K562 (cell line): ENCODE measurements around the gene WDR31. TPM values are rescaled to one million over a fixed set of nuclear protein-coding genes. Genes with fewer than 3 reads are reported as not detected.
A peak's percentile ranks its signal among the peaks of the same experiment; 100 is the strongest.

Source experiments
- EP400 ChIP-seq: fragments of 450-650 bp; IDR thresholded peaks from 2 replicates; pipeline ENCODE4 v1.6.1; 2017; ENCODE audit warnings: antibody characterized with exemption, mild to moderate bottlenecking, moderate library complexity
- MEF2A ChIP-seq: IDR thresholded peaks from 2 replicates; pipeline ENCODE4 v1.6.1; 2011; ENCODE audit warnings: low read depth, mild to moderate bottlenecking, low read length, moderate library complexity; ENCODE audit not compliant: control insufficient read depth
- RBM25 ChIP-seq: fragments of 200-400 bp; formaldehyde crosslinking; IDR thresholded peaks from 2 replicates; pipeline ENCODE4 v1.6.1; 2018; ENCODE audit warnings: low read length, low read depth, moderate library complexity; ENCODE audit not compliant: severe bottlenecking
- SPI1 ChIP-seq: IDR thresholded peaks from 2 replicates; pipeline ENCODE4 v1.6.1; 2011; ENCODE audit warnings: low read depth, low read length, control low read depth, borderline replicate concordance
- STAT5A ChIP-seq: IDR thresholded peaks from 2 replicates; pipeline ENCODE4 v1.6.1; 2012; ENCODE audit warnings: low read length, inconsistent platforms, borderline replicate concordance
- YBX1 ChIP-seq: fragments of 450-650 bp; IDR thresholded peaks from 2 replicates; pipeline ENCODE4 v1.7.1; 2016; ENCODE audit warnings: mild to moderate bottlenecking
- ZNF140 ChIP-seq: fragments of 250-450 bp; sonication (Bioruptor Pico); IDR thresholded peaks from 2 replicates; pipeline ENCODE4 v1.8.0; 2021; ENCODE audit warnings: moderate library complexity, mild to moderate bottlenecking, inconsistent platforms
- ZNF324 ChIP-seq: fragments of 250-450 bp; sonication (Bioruptor Pico); IDR thresholded peaks from 2 replicates; pipeline ENCODE4 v1.4.0; 2020; ENCODE audit warnings: mild to moderate bottlenecking
- polyA plus RNA-seq, 8 experiments: library from polyadenylated mRNA; depleted of rRNA in 4 of 8; stranded (reverse) in 5 of 8; unstranded in 3 of 8; fragments of >200 nt; fragmentation: Nextera tagmentation in 2 of 8; fragmentation: Illumina TruSeq in 1 of 8; extraction: Ambion mirVana in 2 of 8; extraction: Trizol in 1 of 8; gene quantifications; 2 replicates each; pipeline versions ENCODE4 v1.2.1 to v1.2.3, GENCODE V29; 2011 to 2014; ENCODE audit warnings: inconsistent platforms in 1 of 8, missing spikeins in 1 of 8
- total RNA-seq, 7 experiments: library from RNA; depleted of rRNA in 6 of 7; stranded (reverse); fragments of >200 nt in 6 of 7; fragmentation: Illumina TruSeq in 2 of 7; extraction: Trizol in 2 of 7; gene quantifications; 2 replicates each; pipeline versions ENCODE4 v1.2.1 to v1.2.3, GENCODE V29; 2011 to 2021; ENCODE audit warnings: low replicate concordance in 1 of 7
- TF ChIP-seq, protein P1 (sequence below): sonication (generic); formaldehyde crosslinking; IDR thresholded peaks from 2 replicates; pipeline ENCODE4 v1.8.1; 2023; ENCODE audit warnings: mild to moderate bottlenecking, missing genetic modification reagents
- TF ChIP-seq, protein P2 (sequence below): IDR thresholded peaks from 2 replicates; pipeline ENCODE4 v1.6.1; 2012; ENCODE audit warnings: low read depth, low read length, improper control_type of control experiment, borderline replicate concordance
- TF ChIP-seq, protein P3 (sequence below): fragments of 450-650 bp; IDR thresholded peaks from 2 replicates; pipeline ENCODE4 v1.6.1; 2016; ENCODE audit warnings: low read depth
- TF ChIP-seq, protein P4 (sequence below): fragments of 450-650 bp; formaldehyde crosslinking; IDR thresholded peaks from 2 replicates; pipeline ENCODE4 v1.4.0; 2020; ENCODE audit warnings: mild to moderate bottlenecking, moderate library complexity

Gene WDR31
- total and polyA plus RNA-seq, 9 of the 15 experiments (the other 6 are each of a cell fraction or from before 2014, with no cell fraction given), result 0.35 to 1.8 (median 0.95) TPM

DNA sequence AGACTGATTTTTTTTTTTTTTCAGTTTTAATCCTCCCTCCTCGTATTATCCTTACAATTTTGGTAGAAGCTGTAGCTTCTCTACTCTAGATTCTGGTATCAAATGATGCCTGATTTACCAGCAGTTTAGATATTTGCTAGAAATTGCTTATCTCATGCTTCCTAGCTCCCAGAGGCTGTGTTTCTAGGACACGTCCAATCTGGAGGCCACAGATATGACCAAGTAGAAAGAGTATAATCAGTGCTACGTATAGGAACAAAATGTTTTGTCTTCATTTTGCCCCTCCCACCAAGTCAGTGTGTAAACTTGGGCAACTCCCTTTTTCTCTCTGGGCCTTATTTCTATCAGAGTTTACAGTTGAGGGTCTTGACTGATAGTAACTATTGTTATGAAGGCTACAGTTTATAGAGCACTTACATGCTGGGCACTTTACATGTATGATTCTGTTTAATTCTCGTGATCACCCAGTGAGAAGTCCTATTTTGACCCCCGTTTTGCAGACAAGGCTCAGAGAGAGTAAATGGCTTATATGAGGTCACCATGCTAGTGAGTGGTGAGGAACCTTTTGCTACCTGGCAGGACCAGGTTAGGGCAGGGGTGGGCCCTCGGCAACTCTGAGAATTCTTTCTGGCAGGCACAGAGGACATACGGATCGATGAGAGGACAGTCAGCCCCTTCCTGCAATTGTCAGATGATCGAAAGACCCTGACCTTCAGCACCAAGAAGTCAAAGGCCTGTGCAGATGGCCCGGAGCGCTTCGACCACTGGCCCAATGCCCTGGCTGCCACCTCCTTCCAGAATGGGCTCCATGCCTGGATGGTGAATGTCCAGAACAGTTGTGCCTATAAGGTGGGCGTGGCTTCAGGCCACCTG is 29.1 kb upstream of the WDR31 start (continued):
- TF ChIP-seq, protein P1, sequence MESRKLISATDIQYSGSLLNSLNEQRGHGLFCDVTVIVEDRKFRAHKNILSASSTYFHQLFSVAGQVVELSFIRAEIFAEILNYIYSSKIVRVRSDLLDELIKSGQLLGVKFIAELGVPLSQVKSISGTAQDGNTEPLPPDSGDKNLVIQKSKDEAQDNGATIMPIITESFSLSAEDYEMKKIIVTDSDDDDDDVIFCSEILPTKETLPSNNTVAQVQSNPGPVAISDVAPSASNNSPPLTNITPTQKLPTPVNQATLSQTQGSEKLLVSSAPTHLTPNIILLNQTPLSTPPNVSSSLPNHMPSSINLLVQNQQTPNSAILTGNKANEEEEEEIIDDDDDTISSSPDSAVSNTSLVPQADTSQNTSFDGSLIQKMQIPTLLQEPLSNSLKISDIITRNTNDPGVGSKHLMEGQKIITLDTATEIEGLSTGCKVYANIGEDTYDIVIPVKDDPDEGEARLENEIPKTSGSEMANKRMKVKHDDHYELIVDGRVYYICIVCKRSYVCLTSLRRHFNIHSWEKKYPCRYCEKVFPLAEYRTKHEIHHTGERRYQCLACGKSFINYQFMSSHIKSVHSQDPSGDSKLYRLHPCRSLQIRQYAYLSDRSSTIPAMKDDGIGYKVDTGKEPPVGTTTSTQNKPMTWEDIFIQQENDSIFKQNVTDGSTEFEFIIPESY, result no peak
- peak; percentile 90 for TF ChIP-seq STAT5A
- TF ChIP-seq MEF2A, result no peak
- TF ChIP-seq, protein P2, sequence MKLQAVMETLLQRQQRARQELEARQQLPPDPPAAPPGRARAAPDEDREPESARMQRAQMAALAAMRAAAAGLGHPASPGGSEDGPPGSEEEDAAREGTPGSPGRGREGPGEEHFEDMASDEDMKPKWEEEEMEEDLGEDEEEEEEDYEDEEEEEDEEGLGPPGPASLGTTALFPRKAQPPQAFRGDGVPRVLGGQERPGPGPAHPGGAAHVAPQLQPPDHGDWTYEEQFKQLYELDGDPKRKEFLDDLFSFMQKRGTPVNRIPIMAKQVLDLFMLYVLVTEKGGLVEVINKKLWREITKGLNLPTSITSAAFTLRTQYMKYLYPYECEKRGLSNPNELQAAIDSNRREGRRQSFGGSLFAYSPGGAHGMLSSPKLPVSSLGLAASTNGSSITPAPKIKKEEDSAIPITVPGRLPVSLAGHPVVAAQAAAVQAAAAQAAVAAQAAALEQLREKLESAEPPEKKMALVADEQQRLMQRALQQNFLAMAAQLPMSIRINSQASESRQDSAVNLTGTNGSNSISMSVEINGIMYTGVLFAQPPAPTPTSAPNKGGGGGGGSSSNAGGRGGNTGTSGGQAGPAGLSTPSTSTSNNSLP, result peak; percentile 90; the same call in 1 of the 2 replicates
- no peak for TF ChIP-seq RBM25
- TF ChIP-seq, protein P3, sequence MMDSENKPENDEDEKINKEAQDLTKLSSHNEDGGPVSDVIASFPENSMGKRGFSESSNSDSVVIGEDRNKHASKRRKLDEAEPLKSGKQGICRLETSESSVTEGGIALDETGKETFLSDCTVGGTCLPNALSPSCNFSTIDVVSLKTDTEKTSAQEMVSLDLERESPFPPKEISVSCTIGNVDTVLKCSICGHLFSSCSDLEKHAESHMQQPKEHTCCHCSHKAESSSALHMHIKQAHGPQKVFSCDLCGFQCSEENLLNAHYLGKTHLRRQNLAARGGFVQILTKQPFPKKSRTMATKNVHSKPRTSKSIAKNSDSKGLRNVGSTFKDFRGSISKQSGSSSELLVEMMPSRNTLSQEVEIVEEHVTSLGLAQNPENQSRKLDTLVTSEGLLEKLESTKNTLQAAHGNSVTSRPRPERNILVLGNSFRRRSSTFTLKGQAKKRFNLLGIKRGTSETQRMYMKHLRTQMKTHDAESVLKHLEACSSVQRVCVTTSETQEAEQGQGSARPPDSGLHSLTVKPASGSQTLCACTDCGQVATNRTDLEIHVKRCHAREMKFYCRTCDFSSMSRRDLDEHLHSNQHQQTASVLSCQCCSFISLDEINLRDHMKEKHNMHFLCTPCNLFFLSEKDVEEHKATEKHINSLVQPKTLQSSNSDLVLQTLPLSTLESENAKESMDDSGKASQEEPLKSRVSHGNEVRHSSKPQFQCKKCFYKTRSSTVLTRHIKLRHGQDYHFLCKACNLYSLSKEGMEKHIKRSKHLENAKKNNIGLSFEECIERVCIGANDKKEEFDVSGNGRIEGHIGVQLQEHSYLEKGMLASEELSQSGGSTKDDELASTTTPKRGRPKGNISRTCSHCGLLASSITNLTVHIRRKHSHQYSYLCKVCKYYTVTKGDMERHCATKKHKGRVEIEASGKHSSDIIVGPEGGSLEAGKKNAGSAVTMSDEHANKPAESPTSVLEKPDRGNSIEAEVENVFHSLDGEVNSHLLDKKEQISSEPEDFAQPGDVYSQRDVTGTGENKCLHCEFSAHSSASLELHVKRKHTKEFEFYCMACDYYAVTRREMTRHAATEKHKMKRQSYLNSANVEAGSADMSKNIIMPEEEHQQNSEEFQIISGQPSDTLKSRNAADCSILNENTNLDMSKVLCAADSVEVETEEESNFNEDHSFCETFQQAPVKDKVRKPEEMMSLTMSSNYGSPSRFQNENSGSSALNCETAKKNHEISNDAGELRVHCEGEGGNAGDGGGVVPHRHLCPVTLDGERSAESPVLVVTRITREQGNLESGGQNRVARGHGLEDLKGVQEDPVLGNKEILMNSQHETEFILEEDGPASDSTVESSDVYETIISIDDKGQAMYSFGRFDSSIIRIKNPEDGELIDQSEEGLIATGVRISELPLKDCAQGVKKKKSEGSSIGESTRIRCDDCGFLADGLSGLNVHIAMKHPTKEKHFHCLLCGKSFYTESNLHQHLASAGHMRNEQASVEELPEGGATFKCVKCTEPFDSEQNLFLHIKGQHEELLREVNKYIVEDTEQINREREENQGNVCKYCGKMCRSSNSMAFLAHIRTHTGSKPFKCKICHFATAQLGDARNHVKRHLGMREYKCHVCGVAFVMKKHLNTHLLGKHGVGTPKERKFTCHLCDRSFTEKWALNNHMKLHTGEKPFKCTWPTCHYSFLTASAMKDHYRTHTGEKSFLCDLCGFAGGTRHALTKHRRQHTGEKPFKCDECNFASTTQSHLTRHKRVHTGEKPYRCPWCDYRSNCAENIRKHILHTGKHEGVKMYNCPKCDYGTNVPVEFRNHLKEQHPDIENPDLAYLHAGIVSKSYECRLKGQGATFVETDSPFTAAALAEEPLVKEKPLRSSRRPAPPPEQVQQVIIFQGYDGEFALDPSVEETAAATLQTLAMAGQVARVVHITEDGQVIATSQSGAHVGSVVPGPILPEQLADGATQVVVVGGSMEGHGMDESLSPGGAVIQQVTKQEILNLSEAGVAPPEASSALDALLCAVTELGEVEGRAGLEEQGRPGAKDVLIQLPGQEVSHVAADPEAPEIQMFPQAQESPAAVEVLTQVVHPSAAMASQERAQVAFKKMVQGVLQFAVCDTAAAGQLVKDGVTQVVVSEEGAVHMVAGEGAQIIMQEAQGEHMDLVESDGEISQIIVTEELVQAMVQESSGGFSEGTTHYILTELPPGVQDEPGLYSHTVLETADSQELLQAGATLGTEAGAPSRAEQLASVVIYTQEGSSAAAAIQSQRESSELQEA, result no peak
- no peak for TF ChIP-seq SPI1
- no peak; the same call in 1 of the 2 replicates for TF ChIP-seq EP400
- no peak for TF ChIP-seq ZNF324
- TF ChIP-seq, protein P4, sequence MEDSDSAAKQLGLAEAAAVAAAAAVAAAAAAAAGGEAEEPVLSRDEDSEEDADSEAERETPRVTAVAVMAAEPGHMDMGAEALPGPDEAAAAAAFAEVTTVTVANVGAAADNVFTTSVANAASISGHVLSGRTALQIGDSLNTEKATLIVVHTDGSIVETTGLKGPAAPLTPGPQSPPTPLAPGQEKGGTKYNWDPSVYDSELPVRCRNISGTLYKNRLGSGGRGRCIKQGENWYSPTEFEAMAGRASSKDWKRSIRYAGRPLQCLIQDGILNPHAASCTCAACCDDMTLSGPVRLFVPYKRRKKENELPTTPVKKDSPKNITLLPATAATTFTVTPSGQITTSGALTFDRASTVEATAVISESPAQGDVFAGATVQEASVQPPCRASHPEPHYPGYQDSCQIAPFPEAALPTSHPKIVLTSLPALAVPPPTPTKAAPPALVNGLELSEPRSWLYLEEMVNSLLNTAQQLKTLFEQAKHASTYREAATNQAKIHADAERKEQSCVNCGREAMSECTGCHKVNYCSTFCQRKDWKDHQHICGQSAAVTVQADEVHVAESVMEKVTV (CRISPR knock-in tag), result no peak
- TF ChIP-seq ZNF140 (CRISPR knock-in tag), result no peak
- no peak for TF ChIP-seq YBX1
